ENCODE data around the gene ZNF664.

ZNF664 gene

DNA sequence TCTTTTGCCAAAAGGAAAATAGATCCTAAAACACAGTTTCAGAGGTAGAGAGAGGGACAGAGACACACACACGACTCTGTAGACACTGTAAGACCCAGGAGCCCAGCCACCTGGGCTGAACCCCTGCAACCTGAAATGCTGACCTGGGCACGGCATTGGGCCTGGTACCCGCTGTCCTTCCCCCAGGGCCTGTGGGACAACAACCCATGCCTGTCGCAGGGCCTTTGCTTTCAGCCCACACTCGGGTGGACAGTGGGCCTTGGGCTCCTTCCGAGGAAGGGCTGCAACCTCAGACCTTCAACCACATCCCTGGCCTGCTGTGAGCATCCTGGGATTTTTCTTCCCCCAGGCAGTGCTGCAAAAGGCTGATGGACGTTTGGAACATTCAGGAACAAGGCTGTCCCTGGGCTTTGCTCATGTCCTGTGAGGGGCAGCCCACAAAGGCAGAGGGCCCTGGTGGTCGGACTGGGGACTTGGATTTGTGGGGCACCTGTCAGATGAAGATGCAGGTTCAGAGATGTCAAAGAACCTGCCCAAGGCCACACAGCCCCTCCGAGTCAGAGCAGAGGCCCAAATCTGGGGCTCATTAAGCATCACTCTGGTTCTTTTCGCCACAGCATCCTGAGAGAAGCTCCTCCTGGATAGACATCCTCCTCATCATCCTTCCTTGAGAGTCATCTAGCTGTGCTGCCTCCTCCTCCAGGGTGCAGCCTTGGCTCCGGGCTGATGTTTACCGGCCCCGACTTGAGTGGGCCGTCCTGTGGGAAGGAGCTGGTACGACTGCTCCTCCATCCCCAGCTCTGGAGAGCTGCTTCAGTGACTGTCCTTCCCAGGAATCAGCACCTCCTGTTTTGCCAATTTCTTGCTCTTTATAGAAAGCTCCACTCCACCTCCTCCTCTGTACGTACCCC is 33.0 kb upstream of the ZNF664 start:
- TF ChIP-seq, protein P1, sequence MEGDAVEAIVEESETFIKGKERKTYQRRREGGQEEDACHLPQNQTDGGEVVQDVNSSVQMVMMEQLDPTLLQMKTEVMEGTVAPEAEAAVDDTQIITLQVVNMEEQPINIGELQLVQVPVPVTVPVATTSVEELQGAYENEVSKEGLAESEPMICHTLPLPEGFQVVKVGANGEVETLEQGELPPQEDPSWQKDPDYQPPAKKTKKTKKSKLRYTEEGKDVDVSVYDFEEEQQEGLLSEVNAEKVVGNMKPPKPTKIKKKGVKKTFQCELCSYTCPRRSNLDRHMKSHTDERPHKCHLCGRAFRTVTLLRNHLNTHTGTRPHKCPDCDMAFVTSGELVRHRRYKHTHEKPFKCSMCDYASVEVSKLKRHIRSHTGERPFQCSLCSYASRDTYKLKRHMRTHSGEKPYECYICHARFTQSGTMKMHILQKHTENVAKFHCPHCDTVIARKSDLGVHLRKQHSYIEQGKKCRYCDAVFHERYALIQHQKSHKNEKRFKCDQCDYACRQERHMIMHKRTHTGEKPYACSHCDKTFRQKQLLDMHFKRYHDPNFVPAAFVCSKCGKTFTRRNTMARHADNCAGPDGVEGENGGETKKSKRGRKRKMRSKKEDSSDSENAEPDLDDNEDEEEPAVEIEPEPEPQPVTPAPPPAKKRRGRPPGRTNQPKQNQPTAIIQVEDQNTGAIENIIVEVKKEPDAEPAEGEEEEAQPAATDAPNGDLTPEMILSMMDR (IDR thresholded peaks at IDR 0.05; ENCODE audit: unreplicated experiment in 3 of 3): no peak
- Mint-ChIP-seq H3K4me1 (peaks cover 15% of the 10 kb centered on the region), H3K27me3 (ENCODE audit: low read depth) (peaks cover 3% of the 10 kb centered on the region), H3K36me3 (ENCODE audit: low read depth) (peaks cover 63% of the 10 kb centered on the region), H3K4me3 (no peak overlapping the region), H3K27ac (no peak overlapping the region), H3K9me3 (no peaks in the 10 kb centered on the region)

DNA sequence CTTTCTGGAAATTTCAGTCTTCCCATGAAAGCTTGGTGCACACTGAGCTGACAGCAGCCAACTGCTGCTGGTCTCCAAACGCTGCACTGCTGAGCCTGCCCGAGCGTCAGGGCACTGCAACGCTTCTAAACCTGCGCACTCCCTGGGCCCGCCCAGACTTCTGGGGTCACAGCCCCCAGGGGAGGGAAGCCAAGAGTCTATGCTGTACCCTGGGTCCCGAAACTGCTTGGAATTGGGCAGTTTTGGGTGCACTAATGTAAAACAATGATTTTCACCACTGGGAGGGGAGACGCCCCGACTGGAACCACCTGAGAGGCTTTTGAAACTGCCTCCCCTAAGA is 32.4 kb upstream of the ZNF664 start:
- Mint-ChIP-seq H3K27ac (no peak overlapping the region), H3K4me1 (peaks cover 15% of the 10 kb centered on the region), H3K36me3 (ENCODE audit: low read depth) (peaks cover 60% of the 10 kb centered on the region), H3K27me3 (ENCODE audit: low read depth) (peaks cover 3% of the 10 kb centered on the region), H3K9me3 (no peaks in the 10 kb centered on the region), H3K4me3 (no peak overlapping the region)
- TF ChIP-seq, protein P1 (IDR thresholded peaks at IDR 0.05; ENCODE audit: unreplicated experiment in 3 of 3): no peak

DNA sequence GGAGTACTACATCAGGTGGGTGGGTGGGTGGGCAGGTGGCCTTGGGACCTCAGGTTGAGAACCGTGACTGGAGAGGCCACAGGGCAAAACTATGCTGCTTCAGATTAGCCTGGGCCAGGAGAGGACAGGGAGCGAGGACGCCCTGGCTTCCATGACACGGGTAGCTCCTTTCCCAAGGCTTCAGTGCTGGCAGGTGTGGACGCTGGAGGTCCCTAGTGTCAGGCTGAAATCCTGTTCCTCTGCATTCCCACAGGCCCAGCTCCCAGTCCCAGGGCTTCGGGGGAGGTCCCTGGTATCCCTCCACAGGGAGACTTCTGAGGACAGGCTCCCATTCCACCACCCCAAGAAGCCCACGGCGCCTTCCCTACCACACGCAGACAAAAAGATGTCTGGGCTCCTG is 32.0 kb upstream of the ZNF664 start:
- TF ChIP-seq, protein P1 (IDR thresholded peaks at IDR 0.05; ENCODE audit: unreplicated experiment in 3 of 3): no peak
- Mint-ChIP-seq H3K4me1 (peaks cover 15% of the 10 kb centered on the region), H3K36me3 (ENCODE audit: low read depth) (peaks cover 61% of the 10 kb centered on the region), H3K4me3 (no peak overlapping the region), H3K9me3 (no peaks in the 10 kb centered on the region), H3K27me3 (ENCODE audit: low read depth) (peaks cover 3% of the 10 kb centered on the region), H3K27ac (no peak overlapping the region)

DNA sequence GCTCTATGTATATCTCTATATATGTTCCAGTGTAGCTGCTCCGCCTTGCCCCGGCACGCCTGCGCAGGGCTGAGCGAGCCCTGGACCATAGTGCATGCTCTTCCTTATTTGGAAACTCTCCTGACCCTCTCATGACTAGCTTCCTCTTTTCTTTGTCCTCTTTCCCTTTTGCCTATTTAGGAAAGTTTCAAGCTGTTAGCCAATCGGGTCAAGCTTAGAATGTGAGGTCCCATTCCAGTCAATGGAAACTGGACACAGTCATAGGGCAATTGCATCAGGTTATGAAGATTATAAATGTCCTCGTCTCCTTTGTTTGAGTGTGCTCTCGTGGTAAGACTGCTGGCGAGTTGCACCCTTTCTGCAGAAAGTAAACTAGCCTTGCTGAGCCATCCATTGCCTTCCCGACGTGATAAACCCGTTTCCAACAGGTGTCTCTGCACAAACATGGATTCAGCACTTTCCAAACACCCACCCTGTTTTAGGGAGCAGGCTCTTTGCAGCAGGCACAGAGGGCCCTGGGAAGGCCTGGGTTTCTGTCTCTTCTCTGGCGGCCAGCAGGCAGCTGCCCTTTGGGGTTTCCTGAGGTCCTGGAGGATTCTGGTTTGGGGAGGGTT is 31.3 kb upstream of the ZNF664 start:
- TF ChIP-seq, protein P1 (IDR thresholded peaks at IDR 0.05; ENCODE audit: unreplicated experiment in 3 of 3): no peak
- no peak overlapping the region for H3K4me3 Mint-ChIP-seq
- H3K27me3 Mint-ChIP-seq (ENCODE audit: low read depth): peaks cover 3% of the 10 kb centered on the region
- peaks cover 15% of the 10 kb centered on the region for H3K4me1 Mint-ChIP-seq
- H3K27ac Mint-ChIP-seq: no peak overlapping the region
- H3K36me3 Mint-ChIP-seq (ENCODE audit: low read depth): peaks cover 58% of the 10 kb centered on the region
- no peaks in the 10 kb centered on the region for H3K9me3 Mint-ChIP-seq

DNA sequence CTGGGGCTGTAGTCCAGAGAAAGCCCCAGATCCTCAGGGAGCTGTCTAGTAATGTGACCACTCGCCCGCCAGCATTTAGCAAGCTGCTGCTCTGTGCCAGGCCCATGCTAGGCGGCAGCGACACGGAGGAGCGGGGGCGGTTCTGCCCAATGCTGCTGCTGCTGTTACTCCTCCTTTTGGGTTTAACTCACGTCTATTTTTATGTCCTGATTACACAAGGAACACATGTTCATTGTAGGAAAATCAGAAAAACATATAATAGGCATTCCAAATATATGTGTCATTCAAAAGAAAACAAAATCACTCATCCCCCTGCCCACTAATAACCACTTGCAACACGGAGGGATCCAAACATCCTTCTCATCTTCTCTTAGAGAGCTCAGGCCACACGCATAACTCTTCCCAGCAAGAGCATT is 30.8 kb upstream of the ZNF664 start:
- Mint-ChIP-seq H3K4me3 (no peak overlapping the region), H3K27me3 (ENCODE audit: low read depth) (peaks cover 3% of the 10 kb centered on the region), H3K9me3 (no peaks in the 10 kb centered on the region), H3K27ac (no peak overlapping the region), H3K4me1 (peaks cover 15% of the 10 kb centered on the region), H3K36me3 (ENCODE audit: low read depth) (peaks cover 56% of the 10 kb centered on the region)
- TF ChIP-seq, protein P1 (IDR thresholded peaks at IDR 0.05; ENCODE audit: unreplicated experiment in 3 of 3): no peak

Data from nephron (organoid).